Activated T-cell treated with anti-CD3 and anti-CD28 coated beads for 48 hours (primary cell): ENCODE data around the gene SYCN.

Experiments used
- DNase-seq: peaks from one replicate; pipeline ENCODE4 v3.0.0-alpha.2; 2020; ENCODE audit warnings: low read depth

Gene SYCN

GRCh38 chr19:39155741-39156140, 48.3 kb downstream of the SYCN start:
- no peak for DNase-seq

- no peak for DNase-seq
Observed at GRCh38 chr19:39155114-39155700, 48.9 kb downstream of the SYCN start.

- DNase-seq = no peak
Observed at GRCh38 chr19:39154629-39155100, 49.4 kb downstream of the SYCN start.

GRCh38 chr19:39154100-39154628, 49.9 kb downstream of the SYCN start:
- DNase-seq = no peak
